ENCODE results near the gene FKRP. TPM values are rescaled to one million over a fixed set of nuclear protein-coding genes. Genes with fewer than 3 reads are reported as not detected.

Gene FKRP
- total and polyA plus RNA-seq, 2 of the 13 experiments (the other 11 are each of a cell fraction or from before 2014, with no cell fraction given): 7.3 to 9.8 TPM

- TF ChIP-seq SALL1 (CRISPR knock-in tag; IDR thresholded peaks at IDR 0.05): no peak
- TF ChIP-seq ZNF33A (CRISPR knock-in tag; IDR thresholded peaks at IDR 0.05; ENCODE audit: borderline replicate concordance): no peak
- TF ChIP-seq BORCS8-MEF2B (CRISPR knock-in tag; IDR thresholded peaks at IDR 0.05): no peak
- no peak for TF ChIP-seq MED8 (CRISPR knock-in tag; IDR thresholded peaks at IDR 0.05; ENCODE audit: insufficient replicate concordance)
- TF ChIP-seq NCOR1 (IDR thresholded peaks at IDR 0.05; ENCODE audit: borderline replicate concordance, low read length): no peak
- TF ChIP-seq DPF2 (CRISPR knock-in tag; IDR thresholded peaks at IDR 0.05; ENCODE audit: borderline replicate concordance, low read depth): no peak
- TF ChIP-seq MNT (IDR thresholded peaks at IDR 0.05): no peak
- TF ChIP-seq KDM2A (CRISPR knock-in tag; IDR thresholded peaks at IDR 0.05; ENCODE audit: borderline replicate concordance, low read depth): peak; percentile 17; the same call in 1 of the 2 replicates
- TF ChIP-seq ZNF567 (CRISPR knock-in tag; IDR thresholded peaks at IDR 0.05; ENCODE audit: borderline replicate concordance): no peak
- TF ChIP-seq HINFP (CRISPR knock-in tag; IDR thresholded peaks at IDR 0.05; ENCODE audit: low read depth): no peak
- 0 out of 2 replicates have a peak, but pooled peaks have one; percentile 7 for TF ChIP-seq ZNF800 (CRISPR knock-in tag; IDR thresholded peaks at IDR 0.05)
- TF ChIP-seq ARNTL (CRISPR knock-in tag; IDR thresholded peaks at IDR 0.05): no peak
- TF ChIP-seq FOXP1 (IDR thresholded peaks at IDR 0.05): no peak
- peak; percentile 73; the same call in 1 of the 2 replicates for TF ChIP-seq FOXP1 (CRISPR knock-in tag; IDR thresholded peaks at IDR 0.05)
- 0 out of 2 replicates have a peak, but pooled peaks have one; percentile 8 for TF ChIP-seq HNF1B (CRISPR knock-in tag; IDR thresholded peaks at IDR 0.05)
- no peak for TF ChIP-seq ZNF276 (CRISPR knock-in tag; IDR thresholded peaks at IDR 0.05; ENCODE audit: low read depth)
Observed at GRCh38 chr19:46785054-46785979, 39.5 kb downstream of the FKRP start (continued).
